Caco-2 (cell line): ENCODE results near the gene PAPOLB. TPM values are rescaled to one million over a fixed set of nuclear protein-coding genes. Genes with fewer than 3 reads are reported as not detected.

ENCODE experiments used
- BruUV-seq: library from RNA; stranded (reverse); fragments of 400-500 nt; replicated peaks from 2 replicates; lab custom pipeline; 2021; lab: Mats Ljungman, UMichigan
- CTCF ChIA-PET: fragments of 300-600 bp; sonication (Branson Sonifier 250); formaldehyde crosslinking; loops from one replicate; lab custom pipeline; 2022; ENCODE audit warnings: antibody characterized with exemption; lab: Charles Lee
- POLR2A ChIA-PET: fragments of 300-600 bp; sonication (Branson Sonifier 250); formaldehyde crosslinking; loops from one replicate; lab custom pipeline; 2022; ENCODE audit warnings: antibody characterized with exemption; lab: Charles Lee
- DNase-seq, 2 experiments: peaks; one replicate each; pipeline versions ENCODE4 v3.0.0 to v3.0.0-alpha.2; 2020 to 2022
- H3K27me3 ChIP-seq: replicated peaks from 2 replicates; pipeline ENCODE4 v1.6.0; 2011; ENCODE audit warnings: low read length; ENCODE audit not compliant: control insufficient read depth, insufficient read depth
- H3K36me3 ChIP-seq: 2 replicates; pipeline ENCODE4 v1.5.1; 2011; ENCODE audit warnings: low read length; ENCODE audit not compliant: control insufficient read depth, insufficient read depth
- H3K4me1 ChIP-seq: fragments of 250-450 bp; sonication (Bioruptor Pico); 2 replicates; pipeline ENCODE4 v1.5.1; 2020; ENCODE audit warnings: mild to moderate bottlenecking
- H3K4me3 ChIP-seq: 2 replicates; pipeline ENCODE4 v1.5.1; 2011; ENCODE audit warnings: low read depth, mild to moderate bottlenecking, control low read depth, low read length
- H3K9me3 ChIP-seq: fragments of 250-450 bp; sonication (Bioruptor Pico); 2 replicates; pipeline ENCODE4 v1.5.1; 2020; ENCODE audit warnings: mild to moderate bottlenecking, moderate library complexity
- H3K27ac Mint-ChIP-seq: one replicate; pipeline ENCODE4 v1.8.0; 2022; ENCODE audit warnings: mixed read lengths; ENCODE audit not compliant: unreplicated experiment
- H3K27me3 Mint-ChIP-seq: one replicate; pipeline ENCODE4 v1.8.0; 2022; ENCODE audit warnings: mixed read lengths; ENCODE audit not compliant: insufficient read depth, unreplicated experiment
- H3K36me3 Mint-ChIP-seq: one replicate; pipeline ENCODE4 v1.8.0; 2022; ENCODE audit warnings: mild to moderate bottlenecking, mixed read lengths; ENCODE audit not compliant: insufficient read depth, unreplicated experiment
- H3K4me1 Mint-ChIP-seq: one replicate; pipeline ENCODE4 v1.8.0; 2022; ENCODE audit warnings: low read depth, mixed read lengths; ENCODE audit not compliant: unreplicated experiment
- H3K4me3 Mint-ChIP-seq: one replicate; pipeline ENCODE4 v1.8.0; 2022; ENCODE audit warnings: mild to moderate bottlenecking, moderate library complexity, mixed read lengths; ENCODE audit not compliant: unreplicated experiment
- H3K9me3 Mint-ChIP-seq: one replicate; pipeline ENCODE4 v1.8.0; 2022; ENCODE audit warnings: mixed read lengths; ENCODE audit not compliant: unreplicated experiment
- intact Hi-C: fragments of 100-400 bp; cut with micrococcal nuclease; formaldehyde crosslinking; loops from one replicate; pipeline ENCODE4 v1.10.0; 2022; ENCODE audit not compliant: unreplicated experiment
- total RNA-seq: library from RNA; stranded (reverse); gene quantifications from 2 replicates; pipeline ENCODE4 v1.2.3, GENCODE V29; 2022
- TF ChIP-seq, protein P1 (sequence below), 2 experiments: fragments of 200-600 bp in 1 of 2; IDR thresholded peaks; 1 replicate in 1 of 2; 2 replicates in 1 of 2; pipeline versions ENCODE4 v1.5.1 to v1.8.0; 2011 to 2022; ENCODE audit warnings: antibody characterized with exemption in 1 of 2, control low read depth in 1 of 2, inconsistent platforms in 1 of 2, low read depth in 1 of 2, low read length in 1 of 2, mild to moderate bottlenecking in 1 of 2, moderate library complexity in 1 of 2; ENCODE audit not compliant: insufficient read depth in 1 of 2, severe bottlenecking in 1 of 2, unreplicated experiment in 1 of 2

The PAPOLB gene
- total RNA-seq, 1 experiment from 2014 or later: not detected

DNA sequence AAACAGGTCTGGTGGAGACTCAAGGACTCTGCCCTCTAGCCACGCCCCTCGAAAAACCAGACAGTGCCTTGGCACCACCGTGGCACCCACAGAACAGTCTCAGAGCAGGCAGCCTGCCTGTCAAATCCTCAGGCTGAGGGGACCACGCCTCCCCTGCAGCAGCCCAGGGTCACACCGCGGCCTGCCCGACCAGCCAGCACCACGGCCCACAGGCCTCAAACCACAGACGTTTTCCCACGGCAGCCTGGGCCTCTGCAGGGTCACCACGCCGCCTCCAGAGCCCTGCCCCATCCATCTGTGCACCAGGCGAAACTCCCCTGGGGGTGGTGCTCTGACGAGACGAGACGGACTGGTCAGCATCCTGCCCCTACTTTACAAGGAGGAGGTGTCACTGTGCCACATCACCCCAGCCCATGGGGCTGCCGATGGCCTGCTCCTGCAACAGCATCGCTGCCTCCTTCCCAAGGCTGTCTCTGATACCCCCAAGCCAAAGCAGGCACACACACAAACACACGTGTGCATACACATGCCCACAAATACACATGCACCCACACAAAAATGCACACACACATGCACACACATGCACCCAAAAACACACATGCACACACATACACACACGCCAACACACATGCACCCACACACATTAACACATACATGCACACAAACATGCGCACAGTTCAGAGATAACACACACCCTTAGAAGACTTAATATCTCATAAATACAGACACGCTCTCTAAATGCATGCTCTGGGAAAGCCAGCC is 24.6 kb downstream of the PAPOLB start:
- Mint-ChIP-seq H3K9me3 (no peaks in the 10 kb centered on the region), H3K4me1 (no peaks in the 10 kb centered on the region), H3K4me3 (no peak overlapping the region), H3K27ac (no peak overlapping the region), H3K27me3 (no peaks in the 10 kb centered on the region), H3K36me3 (no peaks in the 10 kb centered on the region)
- Histone ChIP-seq H3K27me3 (no peaks in the 10 kb centered on the region), H3K9me3 (no peaks in the 10 kb centered on the region), H3K36me3 (no peaks in the 10 kb centered on the region), H3K4me1 (no peaks in the 10 kb centered on the region), H3K4me3 (no peak overlapping the region)
- ChIA-PET POLR2A (no interaction called here), CTCF (no interaction called here)
- TF ChIP-seq, protein P1, sequence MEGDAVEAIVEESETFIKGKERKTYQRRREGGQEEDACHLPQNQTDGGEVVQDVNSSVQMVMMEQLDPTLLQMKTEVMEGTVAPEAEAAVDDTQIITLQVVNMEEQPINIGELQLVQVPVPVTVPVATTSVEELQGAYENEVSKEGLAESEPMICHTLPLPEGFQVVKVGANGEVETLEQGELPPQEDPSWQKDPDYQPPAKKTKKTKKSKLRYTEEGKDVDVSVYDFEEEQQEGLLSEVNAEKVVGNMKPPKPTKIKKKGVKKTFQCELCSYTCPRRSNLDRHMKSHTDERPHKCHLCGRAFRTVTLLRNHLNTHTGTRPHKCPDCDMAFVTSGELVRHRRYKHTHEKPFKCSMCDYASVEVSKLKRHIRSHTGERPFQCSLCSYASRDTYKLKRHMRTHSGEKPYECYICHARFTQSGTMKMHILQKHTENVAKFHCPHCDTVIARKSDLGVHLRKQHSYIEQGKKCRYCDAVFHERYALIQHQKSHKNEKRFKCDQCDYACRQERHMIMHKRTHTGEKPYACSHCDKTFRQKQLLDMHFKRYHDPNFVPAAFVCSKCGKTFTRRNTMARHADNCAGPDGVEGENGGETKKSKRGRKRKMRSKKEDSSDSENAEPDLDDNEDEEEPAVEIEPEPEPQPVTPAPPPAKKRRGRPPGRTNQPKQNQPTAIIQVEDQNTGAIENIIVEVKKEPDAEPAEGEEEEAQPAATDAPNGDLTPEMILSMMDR (IDR thresholded peaks at IDR 0.05; ENCODE audit: insufficient read depth in 1 of 2, low read depth in 1 of 2, low read length in 1 of 2, severe bottlenecking in 1 of 2, unreplicated experiment in 1 of 2): no peak
- BruUV-seq: no TSS peak
- intact Hi-C loops: no loop called here
- DNase-seq: no peak

DNA sequence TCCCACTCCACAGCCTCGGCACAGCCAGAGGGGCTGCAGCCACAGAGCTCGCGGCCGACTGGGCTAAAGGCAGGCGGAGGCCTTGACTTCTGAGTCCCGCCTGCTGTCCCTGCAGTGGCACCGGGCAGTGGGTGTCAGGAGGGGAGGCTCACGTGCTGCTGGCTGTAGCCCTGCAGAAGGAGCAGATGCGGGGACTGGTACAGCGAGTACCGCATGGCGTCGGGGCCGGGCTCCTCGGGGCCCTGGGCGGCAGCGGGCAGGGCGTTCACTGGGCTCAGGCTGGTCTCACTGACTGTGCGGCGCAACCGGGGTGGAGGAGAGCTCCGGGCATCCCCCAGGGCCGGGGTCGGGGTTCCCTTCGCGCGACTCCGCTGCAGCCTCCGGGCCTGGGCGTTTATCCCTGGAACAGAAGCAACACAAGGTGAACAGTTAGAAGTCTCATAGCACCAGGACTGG is 25.6 kb downstream of the PAPOLB start:
- Mint-ChIP-seq H3K9me3 (no peaks in the 10 kb centered on the region), H3K4me1 (no peaks in the 10 kb centered on the region), H3K27ac (no peak overlapping the region), H3K4me3 (no peak overlapping the region), H3K27me3 (no peaks in the 10 kb centered on the region), H3K36me3 (no peaks in the 10 kb centered on the region)
- TF ChIP-seq, protein P1 (IDR thresholded peaks at IDR 0.05; ENCODE audit: insufficient read depth in 1 of 2, low read depth in 1 of 2, low read length in 1 of 2, severe bottlenecking in 1 of 2, unreplicated experiment in 1 of 2): no peak
- ChIA-PET POLR2A (no interaction called here), CTCF (no interaction called here)
- intact Hi-C loops: no loop called here
- no TSS peak for BruUV-seq
- Histone ChIP-seq H3K4me3 (no peak overlapping the region), H3K27me3 (no peaks in the 10 kb centered on the region), H3K4me1 (no peaks in the 10 kb centered on the region), H3K9me3 (no peaks in the 10 kb centered on the region), H3K36me3 (no peaks in the 10 kb centered on the region)
- DNase-seq: no peak

DNA sequence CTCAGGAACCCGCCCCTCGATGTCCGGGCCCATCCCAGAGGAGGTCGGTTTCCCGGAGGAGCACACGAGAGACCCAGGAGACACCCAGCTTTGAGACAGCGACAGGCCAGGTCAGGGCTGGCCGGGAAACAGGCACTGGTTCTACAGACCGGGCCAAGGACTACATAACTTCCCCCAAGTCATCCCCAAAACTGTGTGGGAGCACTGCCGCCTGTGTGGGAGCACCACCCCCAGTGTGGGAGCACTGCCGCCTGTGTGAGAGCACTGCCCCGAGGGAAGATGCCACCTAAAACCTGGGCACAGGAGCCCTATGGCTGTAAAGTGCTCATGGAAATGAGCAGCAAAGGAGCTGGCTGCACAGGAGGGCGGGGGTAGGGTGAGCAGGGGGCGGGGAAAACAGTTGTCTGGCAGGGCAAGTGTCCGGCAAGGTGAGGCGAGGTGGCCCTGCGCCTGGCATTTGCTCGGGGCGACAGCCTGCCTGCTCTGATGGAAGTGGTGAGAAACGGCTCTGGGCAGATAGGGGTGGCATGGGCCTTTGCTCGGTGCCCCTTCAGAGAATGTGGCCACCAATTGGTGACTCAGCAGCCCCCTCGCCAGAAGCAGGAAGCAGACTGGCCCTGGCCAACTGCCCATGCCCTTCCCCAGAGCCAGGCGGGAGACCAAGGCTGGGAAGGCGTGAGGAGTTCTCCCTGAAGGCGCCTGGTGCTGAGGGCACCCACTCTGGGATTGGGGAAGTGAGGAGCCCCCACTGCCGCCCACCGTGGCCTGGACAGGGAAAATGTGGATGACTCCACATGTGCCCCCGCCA is 26.2 kb downstream of the PAPOLB start:
- no peaks in the 10 kb centered on the region for H3K27me3 Mint-ChIP-seq
- no peaks in the 10 kb centered on the region for H3K27me3 ChIP-seq
- no TSS peak for BruUV-seq
- DNase-seq: no peak
- no peaks in the 10 kb centered on the region for H3K36me3 ChIP-seq
- intact Hi-C loops: no loop called here
- no peak overlapping the region for H3K4me3 ChIP-seq
- H3K9me3 ChIP-seq: no peaks in the 10 kb centered on the region
- H3K4me1 Mint-ChIP-seq: no peaks in the 10 kb centered on the region
- CTCF ChIA-PET: no interaction called here
- no peak overlapping the region for H3K27ac Mint-ChIP-seq
- no peaks in the 10 kb centered on the region for H3K36me3 Mint-ChIP-seq
- no peaks in the 10 kb centered on the region for H3K9me3 Mint-ChIP-seq
- H3K4me3 Mint-ChIP-seq: no peak overlapping the region
- no peaks in the 10 kb centered on the region for H3K4me1 ChIP-seq
- TF ChIP-seq, protein P1 (IDR thresholded peaks at IDR 0.05; ENCODE audit: insufficient read depth in 1 of 2, low read depth in 1 of 2, low read length in 1 of 2, severe bottlenecking in 1 of 2, unreplicated experiment in 1 of 2): no peak
- POLR2A ChIA-PET: no interaction called here
